ENCODE results near the gene MRPL55.

The MRPL55 gene

DNA sequence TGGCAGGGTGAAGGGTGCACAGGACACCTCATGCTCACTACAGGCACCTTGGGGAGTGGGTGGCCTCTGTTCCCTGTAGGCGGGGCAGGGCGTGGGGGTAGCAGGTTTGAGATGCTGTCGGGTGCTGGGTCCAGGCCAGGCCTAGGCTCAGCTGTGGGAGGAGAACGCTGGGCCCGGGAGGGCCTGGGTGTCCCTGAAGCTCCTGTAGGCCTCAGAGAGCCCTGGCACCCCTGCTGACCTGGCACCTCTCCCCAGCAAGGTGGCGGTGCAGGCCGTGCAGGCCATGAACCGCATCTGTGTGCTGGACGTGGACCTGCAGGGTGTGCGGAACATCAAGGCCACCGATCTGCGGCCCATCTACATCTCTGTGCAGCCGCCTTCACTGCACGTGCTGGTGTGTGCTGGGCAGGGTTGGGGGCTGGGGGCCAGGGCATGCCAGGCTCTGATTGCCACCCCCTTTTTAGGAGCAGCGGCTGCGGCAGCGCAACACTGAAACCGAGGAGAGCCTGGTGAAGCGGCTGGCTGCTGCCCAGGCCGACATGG is 38.1 kb upstream of the MRPL55 start:
- no peak for DNase-seq

DNA sequence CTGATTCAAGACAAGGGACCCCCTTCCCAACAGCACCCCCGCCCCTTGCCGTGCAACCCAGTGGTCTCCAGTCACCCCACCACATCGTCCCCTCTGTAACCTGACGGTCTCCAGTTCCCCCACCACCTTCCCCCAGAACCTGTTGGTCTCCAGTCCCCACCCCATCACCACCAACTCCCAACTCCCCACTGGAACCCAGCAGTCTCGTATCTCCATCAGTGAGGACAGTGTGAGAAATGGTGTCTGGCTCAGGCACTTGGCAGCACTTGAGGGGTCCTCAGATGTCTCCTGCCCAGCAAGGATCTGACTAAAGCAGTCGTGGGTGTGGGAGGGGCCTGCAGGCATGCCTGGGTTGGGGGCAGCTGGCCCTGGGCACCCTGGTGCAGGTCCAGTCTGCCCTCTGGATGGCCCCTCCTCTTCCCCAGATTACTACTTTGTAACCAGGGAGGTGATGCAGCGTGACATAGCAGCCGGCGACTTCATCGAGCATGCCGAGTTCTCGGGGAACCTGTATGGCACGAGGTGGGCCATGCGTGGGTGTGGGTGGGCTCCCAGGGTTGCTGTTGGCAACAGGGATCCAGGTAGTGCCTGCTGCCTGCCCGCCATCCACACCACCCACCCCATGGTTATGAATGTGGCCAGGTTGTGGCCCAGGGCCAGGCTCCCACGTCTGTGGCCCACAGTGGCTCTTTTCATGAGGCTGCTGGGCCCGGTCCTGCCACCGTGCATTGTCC is 37.5 kb upstream of the MRPL55 start:
- DNase-seq, result no peak

DNA sequence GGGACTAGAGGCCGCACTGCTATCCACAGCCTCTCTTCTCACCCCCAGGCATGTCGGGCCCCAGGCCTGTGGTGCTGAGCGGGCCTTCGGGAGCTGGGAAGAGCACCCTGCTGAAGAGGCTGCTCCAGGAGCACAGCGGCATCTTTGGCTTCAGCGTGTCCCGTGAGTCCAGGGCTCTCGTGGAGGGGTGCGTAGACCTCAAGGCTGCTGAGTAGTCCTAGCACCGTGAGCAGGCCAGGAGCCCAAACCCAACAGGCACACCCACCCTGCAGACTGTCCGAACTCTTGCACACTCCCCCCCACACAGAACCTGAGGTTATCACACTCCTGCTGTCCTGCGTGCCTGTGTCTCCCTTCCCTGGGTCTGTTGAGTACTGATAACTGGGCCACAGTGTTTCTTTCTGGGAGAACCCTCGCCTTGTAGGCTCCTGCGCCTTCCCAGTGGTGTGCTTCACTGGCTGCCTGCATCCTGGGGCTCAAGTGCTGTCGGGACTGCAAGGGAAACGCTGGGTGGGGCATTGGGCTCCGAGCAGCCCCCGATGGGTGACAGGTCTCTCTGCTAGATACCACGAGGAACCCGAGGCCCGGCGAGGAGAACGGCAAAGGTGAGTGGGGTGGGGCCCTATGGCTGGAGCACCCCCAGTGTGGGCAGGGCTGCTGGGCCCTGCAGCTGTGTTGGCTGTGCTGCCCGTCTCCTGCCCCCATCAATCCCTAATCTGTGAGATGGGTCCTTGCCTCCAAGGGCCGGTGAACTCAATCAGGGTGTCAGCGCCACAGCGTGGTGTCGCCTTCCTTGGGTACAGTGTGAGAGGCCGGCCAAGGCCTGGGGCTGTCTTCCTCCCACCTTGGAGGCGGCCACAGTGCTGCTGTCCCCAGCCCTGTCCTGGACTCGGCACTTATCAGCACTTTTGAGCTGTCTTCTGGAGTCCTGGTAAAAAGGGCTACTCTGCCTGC is 36.6 kb upstream of the MRPL55 start:
- DNase-seq, result no peak

DNA sequence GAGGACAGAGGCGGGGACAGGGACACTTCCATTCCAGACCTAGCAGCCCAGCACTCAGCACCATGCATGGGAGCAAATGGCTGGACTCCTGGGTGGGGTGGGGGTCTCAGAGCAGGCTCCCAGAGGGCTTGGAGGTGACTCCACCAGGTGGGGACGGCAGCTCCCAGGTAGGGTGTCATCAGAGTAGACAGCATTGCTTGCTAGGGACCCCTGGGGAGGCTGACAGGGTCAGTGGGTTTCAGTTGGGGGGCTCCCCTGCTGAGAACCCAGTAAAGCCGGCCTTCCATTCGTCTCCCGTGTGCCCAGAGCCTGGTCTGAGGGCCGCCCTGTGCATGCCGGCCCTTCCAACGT is 35.9 kb upstream of the MRPL55 start:
- DNase-seq, result no peak

DNA sequence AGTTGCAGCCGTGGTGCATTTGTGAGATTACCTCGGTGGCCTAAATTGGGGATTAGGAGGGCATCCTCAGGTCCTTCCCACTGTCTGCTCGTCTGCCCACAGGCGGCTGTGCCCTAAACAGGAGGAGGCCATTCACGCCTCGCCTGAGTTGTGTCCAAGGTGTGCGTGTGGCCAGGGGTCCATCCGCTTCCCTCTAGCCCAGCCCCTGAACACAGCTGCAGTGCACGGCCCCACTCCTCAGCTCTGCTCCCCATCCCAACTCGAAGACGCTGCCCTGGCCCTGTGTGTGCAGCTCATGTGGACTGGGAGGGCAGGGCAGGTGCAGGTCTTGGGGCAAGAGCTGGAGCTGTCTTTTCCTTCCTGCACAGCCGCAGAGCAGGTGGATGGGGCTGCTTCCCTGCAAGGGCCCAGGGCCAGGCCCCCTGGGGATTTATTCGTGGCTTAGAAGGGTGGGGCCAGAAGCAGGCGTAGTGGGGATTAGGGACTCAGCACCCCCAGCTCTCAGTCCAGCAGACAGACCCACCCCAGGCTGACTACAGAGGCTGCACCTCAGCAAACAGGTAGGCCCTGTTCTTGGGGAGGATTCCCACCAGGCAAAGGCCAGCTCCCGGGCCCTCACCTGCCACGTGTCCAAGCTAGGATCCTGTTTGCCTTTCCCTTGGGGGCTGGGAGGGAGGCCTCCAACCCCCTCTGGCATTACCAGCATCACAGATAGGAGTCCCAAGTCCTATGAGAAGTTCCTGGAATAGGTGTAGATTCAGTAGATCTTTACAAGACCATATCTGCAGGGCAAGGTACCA is 35.3 kb upstream of the MRPL55 start:
- no peak for DNase-seq

DNA sequence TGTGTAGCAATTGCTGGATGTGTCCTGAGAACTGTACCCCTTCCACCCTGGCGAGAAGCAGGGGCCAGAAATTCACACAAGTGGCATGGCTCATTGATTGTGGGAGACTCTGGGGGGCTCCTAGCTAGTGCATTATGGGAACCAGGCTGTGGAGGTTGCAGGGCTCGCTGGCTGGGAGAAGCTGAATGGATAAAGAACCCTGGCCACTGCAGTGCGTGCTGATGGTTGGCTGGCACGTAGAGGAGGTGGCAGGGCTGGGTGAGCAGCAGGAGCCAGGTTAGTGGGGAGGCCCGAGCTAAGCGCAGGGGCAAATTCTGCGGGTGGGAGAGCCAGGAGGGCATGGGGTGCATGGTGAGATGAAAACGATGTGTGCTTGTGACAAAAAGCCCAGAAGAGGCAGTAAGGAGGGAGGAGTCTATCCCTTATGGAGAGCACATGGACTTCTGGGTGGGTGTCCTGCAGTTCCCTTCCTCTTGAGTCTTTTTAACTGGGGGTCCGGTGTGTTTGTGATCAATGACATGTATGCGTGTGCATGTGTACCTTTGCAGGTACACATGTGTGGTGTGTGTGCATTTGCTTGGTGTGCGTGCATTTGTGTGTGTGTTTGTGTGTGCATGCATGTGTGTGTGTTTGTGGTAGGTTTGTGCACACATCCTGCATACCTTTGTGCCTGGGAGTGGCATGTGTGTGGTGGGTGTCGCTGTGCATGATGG is 34.5 kb upstream of the MRPL55 start:
- DNase-seq, result no peak

DNA sequence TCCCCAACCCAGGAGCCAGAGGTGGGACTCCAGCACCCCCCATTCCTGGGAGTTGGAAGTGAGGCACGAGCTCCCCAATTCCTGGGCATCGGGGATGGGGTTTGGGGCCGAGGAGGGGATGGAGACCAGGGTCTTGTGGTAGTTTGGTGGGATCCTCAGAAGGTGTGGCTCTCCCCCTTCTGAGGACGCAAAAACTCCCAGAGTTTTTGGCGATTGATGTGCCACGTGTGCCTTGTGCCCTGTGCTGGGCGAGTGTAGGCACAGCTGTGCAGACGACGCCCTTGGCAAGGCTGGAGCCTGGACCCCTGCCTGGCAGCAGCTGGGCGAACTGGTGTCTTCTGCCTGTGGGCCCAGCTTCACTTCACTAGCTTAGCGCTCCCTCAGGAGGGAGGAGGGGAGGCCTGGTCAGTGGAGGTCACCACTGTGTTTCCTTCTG is 33.6 kb upstream of the MRPL55 start:
- DNase-seq, result no peak

DNA sequence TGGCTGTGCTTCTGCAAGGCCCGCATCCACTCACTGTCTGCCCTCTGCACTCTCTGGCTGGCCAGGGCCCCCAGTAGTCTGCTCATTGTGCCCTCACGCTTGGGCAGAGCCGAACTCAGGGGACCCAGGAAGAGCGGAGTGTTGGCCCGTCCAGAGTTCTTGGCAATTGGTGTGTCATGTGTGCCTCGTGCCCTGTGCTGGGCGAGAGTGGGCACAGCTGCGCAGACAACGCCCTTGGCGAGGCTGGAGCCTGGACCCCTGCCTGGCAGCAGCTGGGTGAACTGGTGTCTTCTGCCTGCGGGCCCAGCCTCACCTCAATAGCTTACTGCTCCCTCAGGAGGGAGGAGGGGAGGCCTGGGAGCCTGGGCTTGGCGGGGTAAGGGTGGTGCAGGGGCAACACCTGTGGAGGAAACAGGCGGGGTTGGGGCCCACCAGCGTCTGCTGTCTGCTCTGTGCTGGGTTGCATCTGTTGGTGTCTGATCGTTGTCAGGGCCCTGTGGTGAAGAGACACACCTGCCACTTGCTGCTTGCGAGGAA is 33.1 kb upstream of the MRPL55 start:
- no peak for DNase-seq

DNA sequence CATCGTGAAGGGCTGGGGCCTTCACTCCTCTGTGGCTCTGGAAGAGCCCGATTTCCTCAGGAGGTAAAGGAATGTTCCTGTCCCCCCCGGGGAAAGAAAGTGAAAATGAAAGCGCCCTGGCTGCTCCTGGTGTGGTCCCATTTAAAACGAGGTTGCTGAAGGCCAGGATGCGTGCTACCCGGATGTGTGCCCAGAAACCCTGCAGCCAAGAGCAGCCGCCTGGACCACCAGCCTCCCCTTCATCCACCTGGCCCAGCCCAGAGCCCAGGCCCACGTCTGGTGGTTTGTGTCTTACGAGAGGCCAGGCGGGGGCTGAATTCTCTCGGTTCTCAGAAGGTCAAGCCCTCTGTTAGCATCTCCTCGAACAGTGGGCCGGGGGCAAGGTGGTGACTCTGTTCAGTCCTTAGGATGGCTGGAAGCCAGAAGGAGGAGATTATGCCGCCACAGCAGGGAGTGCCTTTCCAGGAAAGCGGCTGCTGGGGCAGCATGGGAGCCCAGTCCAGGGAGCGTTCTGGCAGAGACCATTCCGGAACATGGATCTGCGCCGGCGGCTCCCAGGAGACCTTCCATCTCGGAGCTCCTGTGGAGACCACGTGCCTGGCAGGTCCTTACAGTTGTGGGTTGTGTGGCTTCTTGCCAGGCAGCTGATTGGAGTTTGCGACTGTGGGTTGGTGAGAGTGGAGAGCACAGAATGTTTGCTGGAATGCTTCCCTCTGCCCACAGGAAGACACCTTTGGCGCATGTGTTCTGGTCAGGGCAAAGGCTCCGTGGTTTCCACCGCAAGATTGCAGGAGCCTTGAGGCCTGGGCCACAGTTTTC is 32.3 kb upstream of the MRPL55 start:
- DNase-seq, result no peak

DNA sequence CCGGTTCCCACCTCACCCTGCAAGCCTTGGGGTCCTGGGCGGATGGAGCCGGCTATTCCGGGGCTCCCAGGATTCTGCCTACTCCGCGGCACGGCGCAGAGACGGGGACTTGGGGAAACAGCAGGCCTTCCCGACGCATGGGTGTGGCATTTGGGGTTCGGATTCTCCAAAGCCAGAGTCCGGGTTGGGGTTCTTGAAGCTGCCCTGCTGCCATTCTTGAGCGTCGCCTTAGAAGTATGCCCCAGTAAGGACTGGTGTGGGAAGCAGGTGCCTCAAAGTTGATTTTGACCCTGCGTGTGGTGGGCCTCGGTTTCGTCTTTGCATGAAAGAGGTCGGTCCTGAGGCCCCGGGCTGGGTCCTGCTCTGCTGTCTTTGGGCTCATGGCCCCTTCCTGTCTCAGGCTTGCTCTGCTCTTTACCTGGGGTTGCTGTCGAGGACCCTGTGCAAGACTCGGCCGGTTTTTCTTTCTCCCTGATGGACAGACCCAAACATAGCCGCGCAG is 31.7 kb upstream of the MRPL55 start:
- DNase-seq, result no peak

DNA sequence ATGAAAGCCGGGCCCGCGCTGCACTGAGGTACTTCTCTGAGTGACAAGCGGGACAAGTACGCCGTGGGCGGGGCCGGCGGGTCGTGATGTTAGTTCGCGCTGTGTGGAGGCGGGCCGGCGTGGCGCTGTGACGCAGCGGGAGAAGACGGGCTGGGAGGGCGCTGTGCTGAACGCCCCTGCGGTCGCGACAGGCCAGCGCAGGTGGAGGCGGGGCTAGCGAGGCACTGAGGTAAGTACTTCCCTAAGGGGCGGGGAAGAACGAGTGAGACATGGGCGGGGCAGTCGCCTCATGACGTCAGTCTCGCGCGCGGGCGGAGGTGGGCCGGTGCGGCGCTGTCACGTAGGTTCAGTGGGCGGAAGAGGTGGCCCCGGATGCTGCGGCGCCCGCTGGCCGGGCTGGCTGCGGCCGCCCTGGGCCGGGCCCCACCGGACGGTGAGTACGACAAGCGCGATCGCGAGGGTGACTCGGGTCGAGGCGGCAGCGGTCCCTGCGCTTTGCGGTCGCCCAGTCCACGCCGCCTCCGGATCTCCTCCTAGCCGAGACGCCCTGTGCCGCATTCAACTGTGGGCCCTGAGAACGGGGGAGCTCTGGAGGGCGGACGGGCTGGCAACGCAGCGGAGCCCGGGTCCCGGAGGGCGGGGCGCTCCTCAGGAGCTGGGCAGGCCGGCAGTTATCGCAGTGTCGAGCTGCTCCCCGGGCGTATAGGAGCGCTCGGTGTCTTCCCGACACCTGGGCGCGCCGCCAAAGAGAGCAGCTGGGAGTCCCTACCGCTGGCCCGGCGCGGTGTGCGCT is 31.0 kb upstream of the MRPL55 start, which contains the start of gene GUK1:
Gene GUK1, plus strand, starts transcription at position 349 of the 793 bp plus-strand sequence. Its CDS starts 24 bp downstream, at position 373.
- DNase-seq, result peak; percentile 97

DNA sequence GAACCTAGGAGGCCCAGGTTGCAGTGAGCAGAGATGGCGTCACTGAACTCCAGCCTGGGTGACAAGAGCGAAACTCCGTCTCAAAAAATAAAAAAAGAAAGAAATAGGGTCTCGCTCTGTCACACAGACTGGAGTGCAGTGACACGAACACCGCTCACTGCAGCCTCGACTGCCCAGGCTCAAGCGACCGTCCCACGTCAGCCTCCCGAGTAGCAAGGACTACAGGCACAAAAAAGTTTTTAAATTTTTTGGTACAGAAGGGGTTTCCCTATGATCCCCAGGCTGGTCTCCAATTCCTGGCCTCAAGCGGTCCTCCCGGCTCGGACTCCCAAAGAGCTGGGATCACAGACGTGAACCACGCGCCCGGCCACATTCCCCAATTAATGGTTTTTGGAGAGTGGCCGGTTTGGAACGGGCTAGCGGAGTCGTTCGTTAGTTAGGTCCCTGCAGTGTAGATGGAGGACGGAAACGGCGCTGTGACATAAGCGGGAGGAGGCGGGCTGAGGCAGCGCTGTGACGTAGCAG is 30.4 kb upstream of the MRPL55 start:
- no peak for DNase-seq

DNA sequence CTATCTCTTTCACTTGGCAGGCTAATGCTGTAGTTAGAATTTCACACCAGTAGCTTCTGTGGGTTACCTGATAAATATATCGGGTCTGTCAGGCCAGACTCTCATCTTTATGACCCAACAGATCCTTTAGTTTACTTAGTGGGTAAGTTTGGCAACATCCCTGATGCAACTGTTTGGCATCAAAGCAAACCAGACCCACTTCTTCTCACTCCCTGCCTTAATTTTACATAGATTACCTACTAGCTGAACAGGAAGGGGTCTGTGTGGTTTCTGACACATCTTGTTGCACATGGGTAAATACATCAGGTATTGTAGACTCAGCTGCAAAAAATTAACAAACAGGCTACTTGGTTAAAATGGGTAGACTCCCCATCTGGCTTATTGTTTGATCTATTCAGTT is 27.8 kb upstream of the MRPL55 start:
- DNase-seq, result no peak

DNA sequence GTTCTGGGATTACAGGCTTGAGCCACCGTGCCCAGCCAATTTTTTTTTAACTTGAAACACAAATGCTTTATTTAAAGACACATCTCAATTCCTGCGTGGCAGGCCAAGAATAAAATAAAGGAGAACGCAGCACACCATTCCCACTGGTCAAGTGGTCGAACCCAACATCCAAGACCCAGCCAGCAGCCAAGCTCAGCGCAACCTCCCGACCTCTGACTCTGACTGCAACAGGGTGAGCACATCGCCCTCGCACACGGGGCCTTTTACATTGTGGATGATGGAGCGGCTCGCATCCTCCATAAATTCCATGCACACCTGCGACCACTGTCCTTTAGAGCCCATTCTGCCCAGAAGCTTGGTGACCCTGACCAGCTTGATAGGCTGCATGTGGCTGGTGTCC is 25.5 kb upstream of the MRPL55 start:
- no peak for DNase-seq

DNA sequence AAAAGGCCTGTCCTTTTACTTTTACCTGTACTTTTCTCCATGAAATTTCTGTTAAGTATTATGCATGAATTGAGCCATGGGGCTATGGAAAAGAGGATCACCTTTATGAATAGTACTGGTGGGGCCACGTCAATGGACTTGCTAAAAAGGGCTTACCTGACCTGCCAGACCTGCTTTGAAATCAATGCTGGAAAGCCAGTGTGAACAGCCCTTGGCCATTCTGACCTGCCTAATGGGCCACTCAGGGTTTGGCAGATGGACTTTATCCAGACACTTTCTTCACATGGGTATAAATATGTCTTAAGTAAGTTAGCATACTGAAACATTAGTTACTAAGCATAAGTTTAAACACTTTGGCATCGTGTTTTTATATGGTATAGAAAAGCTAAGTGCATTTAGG is 22.7 kb upstream of the MRPL55 start:
- DNase-seq, result no peak

DNA sequence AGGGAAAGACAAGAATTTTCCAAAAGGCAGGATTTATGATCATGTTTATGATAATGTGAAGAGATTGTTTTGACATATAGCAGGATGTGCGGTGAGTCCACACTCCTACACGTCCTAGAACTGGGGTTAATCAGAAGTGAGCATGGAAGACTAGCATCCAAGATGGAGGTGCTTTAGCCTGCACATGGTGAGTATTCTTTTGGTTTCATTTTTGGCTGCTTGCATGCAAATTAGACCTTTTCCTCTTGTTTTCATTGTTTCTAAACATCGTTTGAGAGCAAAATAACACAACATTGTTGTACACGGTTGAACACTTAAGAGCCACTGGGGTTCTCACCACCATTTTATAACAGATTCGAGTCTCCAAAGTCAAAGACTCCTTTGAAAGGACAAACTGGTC is 16.1 kb upstream of the MRPL55 start:
- DNase-seq, result no peak

DNA sequence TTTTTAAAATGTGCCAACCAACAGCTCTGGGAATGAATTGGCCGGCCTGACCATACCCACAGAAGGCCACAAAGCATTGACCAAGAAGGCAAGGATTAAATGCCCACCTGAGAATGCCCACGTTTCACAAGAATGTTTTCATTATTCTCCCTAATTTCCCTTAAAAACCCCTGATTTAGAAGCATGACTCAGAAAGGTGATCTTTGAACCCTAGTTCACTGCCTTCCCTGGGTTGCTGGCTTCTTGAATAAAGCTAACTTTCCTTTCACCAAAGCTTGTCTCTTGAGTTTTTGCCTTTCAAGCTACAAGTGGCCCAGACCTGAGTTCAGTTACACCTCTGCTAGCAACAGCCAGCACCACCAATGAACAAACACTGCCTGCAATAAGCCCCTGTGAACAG is 14.4 kb upstream of the MRPL55 start:
- no peak for DNase-seq

DNA sequence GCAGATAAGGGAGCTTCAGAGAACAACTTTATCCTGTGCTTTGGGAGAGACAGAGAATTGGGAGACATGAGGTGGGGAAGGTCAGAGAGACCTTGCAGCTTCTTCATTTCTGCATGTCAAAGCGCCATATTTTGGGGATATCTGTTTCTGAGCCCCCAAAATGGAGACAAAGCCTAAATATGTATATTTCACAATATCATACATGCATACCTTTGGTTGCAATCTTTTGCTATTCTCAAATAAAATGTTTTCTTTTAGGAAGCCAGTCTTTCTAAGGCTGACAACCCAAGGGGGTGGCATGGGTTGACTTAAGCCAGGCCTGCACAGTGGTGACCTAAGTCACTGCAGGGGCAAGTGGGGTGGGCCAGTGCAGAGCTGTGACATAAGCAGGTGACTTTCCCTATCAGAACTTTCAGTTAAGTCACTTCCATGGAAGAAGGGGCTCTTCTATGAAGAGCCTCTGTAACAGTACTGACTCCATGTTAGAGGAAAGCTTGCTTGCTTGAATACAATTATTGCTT is 13.9 kb upstream of the MRPL55 start:
- DNase-seq, result no peak

DNA sequence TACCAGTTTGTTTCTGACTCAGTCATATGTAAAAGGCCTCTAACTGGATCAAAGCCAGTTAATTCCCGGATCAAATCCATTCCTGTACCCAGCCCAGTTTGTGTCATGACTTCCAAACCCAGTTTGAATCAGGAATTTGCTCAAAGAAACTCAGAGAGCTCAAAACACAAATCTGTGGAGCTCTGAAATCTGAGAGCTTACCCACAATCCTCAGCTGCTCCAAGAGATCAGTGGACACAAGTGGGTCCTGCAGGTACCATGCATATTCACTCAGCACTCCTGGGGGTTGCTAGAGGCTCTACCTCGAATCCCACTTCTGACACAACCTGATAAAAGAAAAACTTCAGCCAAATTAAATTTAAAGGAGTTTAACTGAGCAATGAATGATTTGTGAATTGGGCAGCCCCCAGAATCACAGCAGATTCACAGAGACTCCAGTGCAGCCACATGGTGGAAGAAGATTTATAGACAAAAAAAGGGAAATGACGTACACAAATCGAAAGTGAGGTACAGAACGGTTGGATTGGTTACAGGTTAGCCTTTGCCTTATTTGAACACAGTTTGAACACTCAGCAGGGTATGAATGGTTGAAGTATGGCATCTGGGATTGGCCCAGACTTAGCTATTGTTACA is 11.9 kb upstream of the MRPL55 start:
- no peak for DNase-seq
